GM12801 (cell line): ENCODE measurements around the gene ICOSLG.
"Not testable (repeated sequence)": the region's sequence is repeated elsewhere in the genome, so short reads cannot be mapped to it uniquely, and the experiment has no call there.

Experiments
- CTCF ChIP-seq: IDR thresholded peaks from one replicate; pipeline ENCODE4 v1.5.1; 2011; ENCODE audit warnings: control low read depth; ENCODE audit not compliant: insufficient read length; ENCODE audit errors: extremely low read depth

The ICOSLG gene, protein sequence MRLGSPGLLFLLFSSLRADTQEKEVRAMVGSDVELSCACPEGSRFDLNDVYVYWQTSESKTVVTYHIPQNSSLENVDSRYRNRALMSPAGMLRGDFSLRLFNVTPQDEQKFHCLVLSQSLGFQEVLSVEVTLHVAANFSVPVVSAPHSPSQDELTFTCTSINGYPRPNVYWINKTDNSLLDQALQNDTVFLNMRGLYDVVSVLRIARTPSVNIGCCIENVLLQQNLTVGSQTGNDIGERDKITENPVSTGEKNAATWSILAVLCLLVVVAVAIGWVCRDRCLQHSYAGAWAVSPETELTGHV

DNA sequence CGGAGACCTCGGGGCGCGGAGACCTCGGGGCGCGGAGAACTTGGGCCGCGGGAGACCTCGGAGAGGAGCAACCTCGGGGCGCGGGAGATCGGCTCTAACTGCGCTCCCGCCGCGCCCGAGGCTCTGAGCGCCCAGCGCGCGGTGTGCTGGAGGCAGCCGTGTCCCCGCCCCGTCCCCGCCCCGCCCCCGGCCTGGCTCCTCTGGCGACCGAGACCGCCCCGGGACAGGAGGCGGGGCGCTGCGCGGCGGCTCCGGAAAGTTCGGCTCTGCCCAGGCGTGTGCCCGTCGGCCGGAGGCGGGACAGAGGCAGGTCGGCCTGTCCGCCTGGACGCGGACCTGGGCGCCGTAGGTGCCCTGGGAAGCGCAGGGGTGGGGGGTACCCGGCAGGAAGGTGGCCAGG is at the start of gene ICOSLG:
TSS of gene ICOSLG (minus strand) at position 102 of the 400 bp plus-strand sequence. CDS start 126 bp downstream, outside the sequence.
- TF ChIP-seq CTCF = not testable (repeated sequence)

DNA sequence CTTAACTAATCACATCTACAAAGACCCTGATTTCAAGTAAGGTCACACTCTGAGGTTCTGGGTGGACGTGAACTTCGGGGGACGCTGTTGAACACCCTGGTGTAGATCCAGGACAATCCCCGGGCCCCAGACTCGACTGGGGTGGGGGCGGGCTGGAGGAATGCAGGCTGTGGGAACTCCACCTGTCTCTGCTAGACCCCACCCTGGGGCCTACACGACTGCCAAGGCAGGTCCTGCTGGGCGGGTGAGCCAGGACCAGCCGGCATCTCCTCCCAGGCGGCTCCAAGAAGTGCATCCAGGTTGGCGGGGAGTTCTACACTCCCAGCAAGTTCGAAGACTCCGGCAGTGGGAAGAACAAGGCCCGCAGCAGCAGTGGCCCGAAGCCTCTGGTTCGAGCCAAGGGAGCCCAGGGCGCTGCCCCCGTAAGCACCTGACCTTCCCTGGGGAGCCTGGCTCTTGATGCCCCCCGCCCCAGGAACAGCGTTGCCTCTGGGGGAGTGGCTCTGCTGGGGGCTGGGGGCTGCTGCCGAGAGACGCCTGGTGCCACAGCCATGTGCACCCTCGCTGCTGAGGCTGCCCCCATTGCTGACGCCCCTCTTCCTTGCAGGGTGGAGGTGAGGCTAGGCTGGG is 48.8 kb upstream of the ICOSLG start:
- TF ChIP-seq CTCF = no peak

GRCh38 chr21:44288251-44289110 is 47.7 kb upstream of the ICOSLG start:
- no peak for TF ChIP-seq CTCF

GRCh38 chr21:44286716-44287632 is 46.2 kb upstream of the ICOSLG start:
- TF ChIP-seq CTCF = no peak

GRCh38 chr21:44286086-44286715 is 45.5 kb upstream of the ICOSLG start:
- TF ChIP-seq CTCF = no peak

GRCh38 chr21:44285138-44285992 is 44.6 kb upstream of the ICOSLG start, which contains the start of gene AIRE:
TSS of gene AIRE (plus strand) at chr21:44285876. CDS start at chr21:44286007, 131 bp downstream.
- no peak for TF ChIP-seq CTCF
